HG03520 (cell line): ENCODE results near the gene PRR29.
"Not testable (repeated sequence)": the region's sequence is repeated elsewhere in the genome, so short reads cannot be mapped to it uniquely, and the experiment has no call there.

Source experiments
- ATAC-seq: cut with Tn5 transposase; IDR thresholded peaks from one replicate; pipeline ENCODE4 v1.9.1; 2021; ENCODE audit warnings: mild to moderate bottlenecking, moderate library complexity; ENCODE audit not compliant: unreplicated experiment

The PRR29 gene

DNA sequence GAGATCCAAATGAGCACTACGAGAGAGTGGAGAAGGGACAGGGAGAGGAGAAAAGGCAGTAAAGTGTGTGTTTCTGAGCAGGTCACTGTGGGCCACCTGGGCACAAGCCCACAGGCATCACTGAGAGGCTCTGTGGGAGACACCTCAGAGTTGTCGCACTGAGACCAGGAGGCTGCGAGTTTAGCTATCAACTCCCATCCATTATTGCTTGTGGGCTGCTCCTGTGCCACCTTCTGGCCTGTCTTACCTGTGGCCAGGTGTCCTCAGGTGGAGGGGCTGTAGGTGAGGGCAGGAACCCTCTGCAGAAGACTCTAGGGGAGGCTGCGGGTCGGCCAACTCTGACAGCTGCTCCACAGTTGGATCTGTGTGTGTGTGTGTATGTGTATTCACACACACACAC lies 2.5 kb upstream of the PRR29 start:
- ATAC-seq, result no peak

DNA sequence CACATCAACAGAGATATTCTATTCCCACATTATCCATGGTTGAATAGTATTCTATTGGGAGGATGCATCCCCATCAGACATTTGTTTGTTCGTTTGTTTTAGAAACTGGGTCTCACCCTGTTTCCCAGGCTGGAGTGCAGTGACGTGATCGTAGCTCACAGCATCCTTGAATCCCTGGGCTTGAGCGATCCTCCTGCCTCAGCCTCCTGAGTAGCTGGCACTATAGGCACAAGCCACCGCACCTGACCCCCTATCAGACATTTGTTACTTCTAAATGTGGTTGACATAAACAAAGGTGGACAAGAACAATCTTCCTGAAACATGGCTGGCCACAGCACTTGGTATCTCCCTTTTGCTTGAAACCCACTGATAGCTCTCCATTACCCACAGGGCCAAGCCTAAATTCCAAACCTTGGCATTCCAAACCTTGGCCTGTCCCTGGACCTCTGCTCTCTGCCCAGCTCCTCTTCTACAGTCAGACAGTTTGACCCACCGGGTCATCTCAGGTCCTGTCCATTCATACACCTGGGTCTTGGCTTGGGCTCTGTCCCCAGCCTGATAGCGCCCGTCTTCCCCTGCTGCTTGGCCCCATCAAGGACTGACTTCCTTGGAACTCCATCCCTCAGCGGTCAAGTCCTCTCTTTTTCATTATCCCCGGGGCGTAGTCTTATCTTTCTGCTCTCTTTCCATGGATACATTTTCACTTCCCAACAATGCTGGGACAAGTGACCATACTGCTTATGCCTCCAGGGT lies 1.5 kb upstream of the PRR29 start:
- no peak for ATAC-seq

DNA sequence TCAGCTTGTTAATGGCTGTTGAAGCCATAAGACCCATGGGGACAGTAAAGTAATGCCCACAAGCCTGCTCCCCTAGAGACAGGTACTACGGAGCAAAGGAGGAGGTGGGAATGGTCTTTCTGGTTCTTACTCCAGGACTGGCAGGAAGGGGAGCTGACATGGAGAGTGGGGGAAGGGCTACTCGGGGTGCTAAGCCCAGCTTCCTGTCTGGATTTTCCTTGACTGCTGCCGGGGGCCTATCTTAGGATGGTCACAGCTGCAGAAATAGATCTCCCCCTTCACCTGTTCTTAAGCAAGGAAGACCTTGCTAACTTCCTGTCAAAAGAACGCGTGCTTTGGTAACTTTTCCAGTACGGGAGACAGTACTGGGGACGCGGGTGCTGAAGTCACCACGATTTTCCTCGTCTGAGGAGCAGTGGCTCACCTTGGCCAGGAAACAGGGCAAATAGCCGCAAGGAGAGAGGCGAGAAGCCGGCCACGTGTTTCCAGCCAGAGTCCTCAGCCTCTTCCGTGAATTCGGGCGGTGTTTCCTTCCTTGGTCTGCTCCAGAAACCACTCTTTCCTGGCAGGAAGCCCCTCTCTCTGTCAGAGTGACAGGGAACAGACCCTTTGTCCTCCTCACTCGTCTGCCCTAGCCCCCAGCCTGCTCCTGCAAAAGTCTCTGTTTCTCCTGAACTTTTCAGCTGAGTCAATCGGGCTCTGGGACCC lies 656 bp upstream of the PRR29 start:
- no peak for ATAC-seq

DNA sequence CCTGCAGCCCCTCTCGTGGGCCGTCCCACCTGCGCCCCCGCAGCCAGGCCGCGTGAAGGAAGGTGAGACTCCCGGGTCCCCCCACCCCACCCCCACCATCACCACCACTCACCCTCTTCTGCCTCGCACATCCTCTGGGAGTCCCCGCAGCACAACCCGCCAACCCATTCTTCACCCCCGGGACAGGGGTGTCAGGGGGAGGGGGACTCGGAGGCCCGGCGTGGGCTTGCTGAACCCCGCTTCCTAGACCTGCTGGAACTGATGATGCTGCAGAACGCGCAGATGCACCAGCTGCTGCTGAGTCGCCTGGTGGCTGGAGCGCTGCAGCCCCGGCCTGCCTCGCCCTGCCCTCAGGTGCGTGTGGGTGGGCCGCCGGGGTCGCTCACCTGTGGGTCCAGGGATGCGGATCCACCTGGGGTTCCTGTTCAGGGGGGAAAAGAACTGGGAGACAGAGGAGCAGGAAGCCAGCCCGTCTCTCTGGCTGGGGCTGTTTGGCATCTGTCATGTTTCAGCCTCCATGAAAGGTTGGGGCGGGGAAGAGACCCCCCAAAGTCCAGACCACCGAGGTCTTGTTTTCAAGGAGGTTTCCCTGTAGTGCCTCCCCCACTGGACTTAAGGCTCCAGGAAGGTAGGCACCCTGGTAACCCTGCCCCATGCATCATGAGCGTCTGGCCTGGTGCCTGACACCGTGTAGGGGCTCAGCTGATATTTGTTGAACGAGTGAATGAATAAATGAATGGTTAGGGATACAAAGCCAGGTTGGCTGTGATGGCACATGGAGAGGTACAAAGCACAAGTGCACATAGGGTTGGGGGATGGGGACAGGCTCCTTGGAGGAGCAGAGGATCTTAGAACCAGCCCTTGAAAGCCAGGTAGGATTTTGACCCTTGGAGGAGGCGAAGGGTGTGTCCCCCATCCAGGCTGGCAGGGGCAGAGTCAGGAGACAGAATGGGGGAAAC lies 849 bp downstream of the PRR29 start:
- ATAC-seq, result no peak

DNA sequence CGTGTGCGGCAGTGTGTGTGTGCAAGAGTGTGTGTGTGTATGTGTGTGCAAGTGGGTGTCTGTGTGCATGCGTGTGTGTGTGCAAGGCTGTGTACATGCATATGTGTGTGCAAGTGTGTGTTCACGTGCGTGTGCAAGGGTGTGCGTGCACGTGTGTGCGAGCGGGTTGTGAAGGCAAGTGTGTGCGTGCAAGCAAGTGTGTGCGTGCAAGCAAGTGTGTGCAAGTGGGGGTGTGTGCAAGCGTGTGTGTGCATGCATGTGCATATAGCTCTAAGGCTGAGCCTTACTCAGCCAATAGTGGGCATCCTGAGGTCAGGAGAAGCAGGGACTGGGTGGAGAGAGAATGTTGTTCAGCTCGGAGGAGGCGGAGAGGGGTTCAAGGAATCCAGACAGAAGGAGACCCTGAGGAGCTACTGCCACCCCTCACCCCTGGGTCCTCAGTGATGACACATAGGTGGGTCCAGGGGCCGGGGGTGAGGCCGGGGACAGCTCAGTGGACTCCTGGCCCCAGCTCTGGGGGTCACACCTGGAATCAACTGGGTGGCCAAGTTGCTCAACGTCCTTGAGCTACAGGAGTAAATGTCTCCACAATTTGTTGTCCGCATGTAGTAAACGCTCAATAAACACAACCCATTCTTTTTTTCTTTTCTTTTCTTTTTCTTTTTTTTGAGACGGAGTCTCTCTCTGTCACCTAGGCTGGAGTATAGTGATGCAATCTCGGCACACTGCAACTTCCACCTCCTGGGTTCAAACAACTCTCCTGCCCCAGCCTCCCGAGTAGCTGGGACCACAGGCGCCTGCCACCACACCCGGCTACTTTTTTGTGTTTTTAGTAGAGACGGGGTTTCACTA lies 1.8 kb downstream of the PRR29 start:
- ATAC-seq, result no peak

DNA sequence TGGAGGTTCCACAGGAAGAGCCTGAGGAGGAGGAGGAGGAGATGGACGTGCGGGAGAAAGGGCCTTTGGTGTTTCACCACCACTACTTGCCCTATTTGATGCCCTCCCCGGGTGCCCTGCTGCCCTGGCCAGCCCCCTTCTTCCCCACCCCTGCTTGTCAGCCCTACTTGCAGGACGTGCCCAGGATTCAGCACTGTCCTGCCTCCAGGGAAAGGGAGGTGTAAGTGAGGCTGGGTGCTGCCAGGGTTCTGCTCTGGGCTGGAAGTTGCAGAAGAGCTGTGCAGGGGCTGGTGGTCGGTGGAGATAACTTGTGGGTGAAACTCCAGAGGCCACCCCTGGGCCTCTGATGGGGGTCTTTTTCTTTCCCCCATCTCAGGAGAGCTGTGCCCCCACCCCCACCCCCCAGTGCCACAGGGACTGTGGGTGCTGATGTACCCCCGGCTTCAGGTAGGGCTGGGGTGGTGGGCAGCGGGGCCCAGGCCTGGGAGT lies 3.0 kb downstream of the PRR29 start:
- ATAC-seq, result no peak

DNA sequence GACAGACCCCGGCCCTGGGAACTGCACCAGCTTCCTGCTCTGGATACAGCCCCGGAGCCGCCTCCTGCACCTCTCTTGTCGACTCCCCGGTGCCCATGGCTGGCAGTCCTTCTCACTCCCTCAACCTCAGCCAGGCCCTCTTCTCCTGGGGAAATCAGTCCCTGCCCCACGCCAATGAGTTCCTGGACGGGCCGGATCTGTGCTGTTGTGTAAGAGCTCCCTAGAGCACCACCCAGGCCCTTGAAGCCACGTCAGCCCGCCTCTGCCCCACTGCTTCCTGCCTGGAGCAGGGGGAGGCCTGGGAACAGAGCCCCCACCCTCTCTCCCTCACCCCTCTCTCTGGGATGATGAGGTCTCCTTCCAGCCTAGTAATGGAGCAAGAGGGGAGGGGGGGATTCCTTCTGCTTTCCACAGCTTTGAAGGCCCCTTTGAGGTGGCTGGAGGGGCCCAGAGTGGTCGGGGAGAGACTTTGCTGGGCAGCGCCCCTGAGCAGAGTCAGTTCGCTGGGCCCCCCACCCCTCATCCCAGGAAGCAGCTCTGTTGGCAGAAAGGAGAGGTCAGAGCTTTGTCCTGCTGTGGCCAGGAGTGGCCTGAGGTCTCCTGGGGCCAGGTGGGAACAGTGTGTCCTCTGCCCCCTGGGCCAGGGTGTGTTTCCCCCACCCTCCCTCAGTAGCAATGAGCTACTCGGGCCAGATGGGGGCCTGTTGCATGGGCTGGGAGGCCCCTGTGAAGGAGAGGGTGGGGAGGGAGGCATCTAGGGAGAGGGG lies 3.8 kb downstream of the PRR29 start:
- ATAC-seq, result no peak

DNA sequence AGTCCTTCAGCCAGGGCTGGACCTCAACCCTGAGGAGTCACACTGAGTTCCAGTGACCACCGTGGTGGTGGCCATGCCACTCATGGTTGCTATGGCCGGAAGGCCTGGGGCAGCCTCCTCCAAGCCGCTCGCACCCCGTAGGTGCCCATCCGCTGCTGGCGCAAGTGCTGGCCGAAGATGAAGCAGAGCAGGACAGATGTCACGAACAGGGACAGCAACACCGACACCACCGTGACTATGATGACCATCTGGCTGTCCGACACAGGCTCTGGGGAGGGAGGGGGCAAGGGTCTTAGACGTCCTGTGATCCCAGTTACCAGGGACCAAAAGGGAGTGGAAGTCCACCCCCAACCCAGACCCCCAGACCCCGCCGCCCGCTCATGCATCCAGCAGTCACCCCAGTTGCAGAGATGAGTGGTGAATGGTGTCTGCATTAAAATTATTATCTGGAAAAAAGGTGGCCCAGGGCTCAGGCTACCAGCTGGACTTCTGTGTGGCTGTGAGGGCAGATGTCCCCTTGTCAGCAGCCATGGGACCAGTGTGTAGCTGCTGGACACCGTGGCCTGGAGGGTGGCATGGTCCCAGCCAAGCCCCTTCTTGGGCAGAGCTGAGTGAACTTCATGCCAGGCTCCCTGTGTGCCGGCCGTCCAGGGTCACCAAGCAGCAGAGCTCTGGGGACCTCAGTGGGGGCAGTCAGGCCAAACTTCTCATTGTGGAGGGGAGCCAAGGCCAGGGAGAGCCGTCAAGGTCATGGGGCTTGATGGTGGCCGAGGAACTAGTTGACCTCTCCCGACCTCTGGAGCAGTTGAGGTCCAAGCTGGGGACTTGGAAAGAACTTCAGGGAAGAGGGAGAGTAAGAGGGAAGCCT lies 4.7 kb downstream of the PRR29 start:
- no peak for ATAC-seq

DNA sequence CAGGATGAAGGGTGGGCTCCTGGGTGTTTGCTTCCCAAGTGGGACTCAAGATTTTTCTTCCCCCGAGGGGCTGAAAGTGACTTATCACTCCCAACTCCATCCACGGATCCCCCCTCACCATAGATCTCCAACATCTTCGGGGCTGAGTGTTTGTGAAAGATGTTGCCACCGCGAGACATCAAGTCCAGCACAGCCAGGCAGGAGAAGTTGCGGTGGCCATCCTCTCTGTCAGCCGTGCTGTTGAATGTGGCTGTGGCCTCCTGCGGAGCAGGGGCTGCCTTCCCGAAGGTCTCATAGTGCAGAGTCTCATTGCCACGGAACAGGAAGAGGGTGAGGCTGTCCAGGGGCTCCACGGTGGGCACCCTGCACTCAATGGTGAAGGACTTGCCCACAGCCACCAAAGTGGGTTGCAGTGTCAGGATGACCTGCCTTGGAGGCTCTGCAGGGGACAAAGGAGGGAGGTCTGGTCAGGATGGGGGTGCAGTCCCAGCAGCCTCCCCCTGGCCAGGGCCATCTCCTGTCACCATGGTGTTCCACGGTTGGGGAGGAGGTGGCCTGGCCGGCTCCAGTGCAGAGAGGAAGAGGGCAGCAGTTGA lies 5.5 kb downstream of the PRR29 start:
- ATAC-seq, result no peak

DNA sequence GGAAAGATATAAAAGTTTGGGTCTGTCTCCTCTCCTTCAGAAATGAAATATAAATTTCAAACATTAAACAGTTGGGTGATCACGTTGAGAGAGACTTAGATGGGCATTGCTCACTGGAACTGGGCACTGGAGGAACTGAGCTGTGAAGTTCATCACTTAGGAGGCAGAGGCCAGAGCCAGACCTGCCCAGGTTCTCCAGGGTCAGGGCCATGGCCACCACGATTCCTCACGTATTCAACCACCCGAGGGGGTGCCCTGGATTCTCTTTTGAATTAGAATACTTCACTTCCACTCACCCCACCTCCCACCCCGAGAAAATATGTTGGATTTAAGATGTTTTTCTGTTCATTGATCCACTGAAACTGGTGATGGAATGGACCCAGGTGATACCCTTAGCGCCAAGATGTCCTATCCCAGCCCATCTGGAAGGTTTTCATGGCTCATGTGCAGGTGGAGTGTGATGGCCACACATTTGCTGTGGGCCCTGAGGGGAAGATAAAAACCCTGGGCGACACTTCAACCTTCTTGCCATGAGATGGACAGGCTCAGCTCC lies 6.1 kb downstream of the PRR29 start:
- ATAC-seq, result no peak

DNA sequence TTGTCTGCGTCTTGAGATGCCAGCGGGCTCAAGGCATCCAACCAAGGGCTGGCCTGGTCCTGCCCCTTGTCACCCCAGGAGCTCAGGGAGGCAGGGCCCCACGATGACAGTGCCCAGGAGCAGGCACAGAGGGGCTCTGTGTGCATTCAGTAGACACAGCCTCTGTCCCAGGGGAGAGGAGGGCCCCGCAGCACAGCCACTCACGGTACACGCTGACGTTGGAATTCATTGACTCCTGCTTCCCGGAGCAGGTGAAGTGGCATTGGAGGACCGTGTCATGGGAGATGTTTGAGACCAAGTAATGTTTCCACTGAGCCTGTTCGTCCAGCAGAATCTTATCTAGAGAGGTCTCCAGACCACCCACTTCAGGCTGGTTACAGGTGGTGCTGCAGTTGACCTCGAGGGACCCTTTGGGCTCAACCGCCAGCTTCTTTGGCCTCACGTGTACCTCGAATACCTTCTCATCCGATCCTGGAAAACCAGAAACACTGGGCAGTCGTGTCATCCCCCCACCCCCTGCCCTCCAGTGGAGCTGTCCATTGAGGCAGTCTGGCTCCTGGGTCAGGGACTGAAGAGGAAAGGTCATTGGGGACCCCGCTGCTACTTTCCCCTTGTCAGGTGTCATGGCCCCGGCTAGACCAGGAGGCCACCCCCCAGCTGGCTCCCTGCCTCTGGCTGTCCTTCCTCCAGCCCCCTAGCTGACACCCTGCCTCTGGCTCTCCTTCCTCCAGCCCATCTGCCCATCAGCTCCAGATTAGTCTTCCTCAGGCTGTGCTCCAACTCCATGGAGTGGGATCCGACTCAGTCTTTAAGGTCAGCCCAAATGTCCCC lies 7.0 kb downstream of the PRR29 start:
- no peak for ATAC-seq

DNA sequence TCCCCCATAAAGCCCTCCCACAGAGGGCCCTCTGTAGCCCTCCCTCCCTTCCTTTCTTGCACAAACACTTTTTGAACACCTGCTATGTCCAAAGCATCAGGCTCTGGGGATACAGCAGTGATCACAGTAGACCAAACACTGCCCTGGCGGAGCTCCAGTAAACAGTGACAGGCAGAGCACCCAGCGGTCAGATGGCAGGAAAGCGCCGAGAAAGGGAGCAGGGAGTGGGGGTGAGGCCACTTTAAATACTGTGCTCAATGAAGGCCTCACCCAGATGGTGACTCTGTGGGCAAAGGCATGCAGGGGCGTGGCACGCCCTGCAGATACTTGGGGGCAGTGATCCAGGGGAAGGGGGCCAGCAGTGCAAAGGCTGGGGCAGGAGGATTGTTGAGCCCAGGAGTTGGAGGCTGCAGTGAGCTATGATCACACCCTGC lies 7.6 kb downstream of the PRR29 start:
- no peak for ATAC-seq

DNA sequence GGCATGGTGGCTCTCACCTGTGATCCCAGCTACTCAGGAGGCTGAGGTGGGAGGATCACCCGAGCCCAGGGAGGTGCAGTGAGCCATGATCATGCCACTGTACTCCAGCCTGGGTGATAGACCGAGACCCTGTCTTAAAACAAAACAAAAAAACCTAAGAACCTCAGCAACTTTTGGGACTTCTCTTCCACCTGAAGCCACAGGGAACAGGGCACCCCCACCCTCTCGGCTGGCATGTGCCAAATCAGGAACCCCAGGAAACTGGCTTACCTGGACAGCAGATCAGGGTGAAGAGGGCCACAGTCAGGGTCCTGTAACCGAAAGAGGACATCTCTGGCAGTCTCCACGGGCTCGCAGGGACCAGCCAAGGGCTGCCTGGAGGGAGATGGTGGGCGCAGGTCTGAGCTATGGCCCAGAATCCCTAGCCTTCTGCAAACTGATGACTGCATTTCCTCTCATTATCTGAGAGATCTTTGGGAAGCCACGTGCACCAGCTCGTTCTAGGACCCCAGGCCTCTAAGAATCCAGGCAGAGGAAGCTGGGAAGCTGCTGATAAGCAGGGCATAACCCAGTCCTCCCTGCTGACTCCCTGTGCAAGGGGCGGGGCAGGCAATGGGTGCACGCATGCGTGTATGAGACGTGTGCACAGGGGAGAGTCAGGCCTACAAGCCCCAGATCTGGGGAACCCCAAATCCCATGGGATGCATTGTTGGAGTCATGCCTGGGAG lies 8.4 kb downstream of the PRR29 start:
- no peak for ATAC-seq

DNA sequence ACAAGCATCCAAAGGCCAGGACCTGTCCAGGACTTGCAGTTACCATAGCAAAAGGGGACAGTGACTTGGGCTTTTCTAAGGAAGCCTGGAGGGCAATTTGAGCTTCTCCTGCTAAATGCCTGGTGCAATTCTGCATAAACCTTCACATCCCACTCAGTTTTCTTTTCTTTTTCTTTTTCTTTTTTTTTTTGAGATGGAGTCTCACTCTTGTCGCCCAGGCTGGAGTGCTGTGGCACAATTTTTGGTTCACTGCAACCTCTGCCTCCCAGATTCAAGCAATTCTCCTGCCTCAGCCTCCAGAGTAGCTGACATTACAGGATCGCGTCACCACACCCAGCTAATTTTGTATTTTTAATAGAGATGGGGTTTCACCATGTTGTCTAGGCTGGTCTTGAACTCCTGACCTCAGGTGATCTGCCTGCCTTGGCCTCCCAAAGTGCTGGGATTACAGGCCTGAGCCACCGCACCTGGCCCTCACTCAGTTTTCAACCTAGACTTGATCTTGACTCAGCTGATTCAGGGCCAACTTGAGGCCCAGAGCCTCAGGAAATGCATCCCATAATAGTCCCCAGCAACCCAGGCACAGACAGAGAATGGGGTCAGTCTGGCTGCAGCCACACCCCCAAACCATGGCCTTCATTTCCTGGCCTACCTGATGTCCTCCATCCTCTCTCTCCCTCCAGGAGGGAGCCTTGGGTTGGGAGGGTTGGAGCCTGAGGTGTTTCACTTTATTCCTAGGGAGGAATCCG lies 9.1 kb downstream of the PRR29 start:
- ATAC-seq, result not testable (repeated sequence)

DNA sequence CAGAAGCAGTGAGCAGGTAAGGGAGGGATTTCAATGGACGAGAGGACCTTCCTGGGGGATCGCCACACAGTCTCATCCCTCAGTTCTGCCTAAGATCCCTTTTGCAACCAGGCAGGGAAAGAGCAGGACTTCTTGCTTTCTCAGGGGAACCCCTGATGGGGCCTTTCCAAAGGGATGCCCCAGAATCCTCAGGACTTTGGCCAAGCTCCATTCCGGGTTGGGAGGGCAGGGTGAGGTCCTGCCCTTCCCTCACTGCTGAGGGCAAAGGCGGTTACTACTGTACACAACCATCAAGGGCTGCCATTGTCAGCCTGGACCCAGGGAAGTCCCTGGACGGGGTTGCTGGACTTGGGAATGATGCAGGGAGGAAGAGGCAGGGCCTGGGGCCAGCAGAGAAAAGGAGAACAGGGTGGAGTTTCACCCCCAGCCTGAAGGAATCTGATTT lies 9.7 kb downstream of the PRR29 start:
- no peak for ATAC-seq

DNA sequence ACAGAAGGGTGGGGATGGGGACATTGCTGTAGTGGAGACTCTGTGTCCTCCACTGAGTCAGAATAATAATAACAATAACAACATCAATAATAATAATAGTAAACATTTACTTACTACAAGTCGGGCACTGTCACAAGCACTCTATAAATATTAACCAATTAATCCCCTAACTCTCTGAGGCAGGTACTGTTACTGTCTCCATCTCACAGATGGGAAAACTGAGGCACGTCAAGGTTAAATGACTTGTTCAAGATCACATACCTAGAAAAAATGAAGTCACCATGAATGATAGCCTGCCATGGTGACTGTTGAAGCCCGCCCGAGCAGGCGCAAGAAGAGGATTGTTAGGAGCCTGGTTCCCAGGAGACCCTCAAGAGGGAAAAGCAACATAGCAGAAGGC lies 10.2 kb downstream of the PRR29 start:
- ATAC-seq, result no peak
